Stimulated activated CD4-positive, alpha-beta T cell treated with anti-CD3 and anti-CD28 coated beads, TNF-alpha, amount 100 ng/mL, for 24 hours (primary cell): Measurements from ENCODE around the gene NEO1.
"Not testable (repeated sequence)": the region's sequence is repeated elsewhere in the genome, so short reads cannot be mapped to it uniquely, and the experiment has no call there.

Source experiments
- DNase-seq, 3 experiments: peaks; one replicate each; pipeline ENCODE4 v3.0.0-alpha.2; 2020; ENCODE audit warnings: low read depth in 3 of 3

NEO1 gene

GRCh38 chr15:73141216-73141900 is 89.1 kb downstream of the NEO1 start:
- DNase-seq, result no peak

- no peak for DNase-seq
These were observed 90.8 kb downstream of the NEO1 start for GRCh38 chr15:73142802-73143762.

- DNase-seq, result no peak
These were observed 91.5 kb downstream of the NEO1 start for GRCh38 chr15:73143763-73144155.

GRCh38 chr15:73146419-73146818 is 94.2 kb downstream of the NEO1 start:
- no peak for DNase-seq

- no peak for DNase-seq
These were observed 98.6 kb downstream of the NEO1 start for GRCh38 chr15:73150831-73151230.

- DNase-seq, result no peak
These were observed 100.8 kb downstream of the NEO1 start for GRCh38 chr15:73153024-73153423.

- DNase-seq, result no peak
These were observed 101.2 kb downstream of the NEO1 start for GRCh38 chr15:73153447-73153846.

- no peak for DNase-seq
These were observed 104.3 kb downstream of the NEO1 start for GRCh38 chr15:73156431-73157191.

GRCh38 chr15:73161546-73161945 is 109.3 kb downstream of the NEO1 start:
- no peak for DNase-seq

- DNase-seq, result no peak
These were observed 113.2 kb downstream of the NEO1 start for GRCh38 chr15:73165435-73165834.

- no peak for DNase-seq
These were observed 113.6 kb downstream of the NEO1 start for GRCh38 chr15:73165844-73166243.

GRCh38 chr15:73166711-73167110 is 114.4 kb downstream of the NEO1 start:
- DNase-seq, result not testable (repeated sequence)

GRCh38 chr15:73168487-73168886 is 116.2 kb downstream of the NEO1 start:
- no peak for DNase-seq

- no peak for DNase-seq
These were observed 119.4 kb downstream of the NEO1 start for GRCh38 chr15:73171711-73172110.

- DNase-seq, result no peak
These were observed 120.2 kb downstream of the NEO1 start for GRCh38 chr15:73172508-73172907.

GRCh38 chr15:73174171-73174570 is 121.9 kb downstream of the NEO1 start:
- no peak for DNase-seq

- DNase-seq, result no peak
These were observed 123.1 kb downstream of the NEO1 start for GRCh38 chr15:73175382-73175781.

GRCh38 chr15:73176598-73176997 is 124.3 kb downstream of the NEO1 start:
- DNase-seq, result no peak

- no peak for DNase-seq
These were observed 130.8 kb downstream of the NEO1 start for GRCh38 chr15:73183071-73183470.

GRCh38 chr15:73190189-73190601 is 137.9 kb downstream of the NEO1 start:
- no peak for DNase-seq

- no peak for DNase-seq
These were observed 142.9 kb downstream of the NEO1 start for GRCh38 chr15:73195166-73195565.

- DNase-seq, result no peak
These were observed 143.8 kb downstream of the NEO1 start for GRCh38 chr15:73196113-73196512.
